Parathyroid adenoma (tissue), 2 donors: ENCODE data around the gene DNAI2.

Source experiments
- H2AFZ ChIP-seq: fragments of 300-600 bp; sonication (generic); one replicate; pipeline ENCODE4 v1.7.0; 2017; ENCODE audit warnings: antibody characterized with exemption, mild to moderate bottlenecking
- H3K27ac ChIP-seq: fragments of 300-600 bp; sonication (generic); one replicate; pipeline ENCODE4 v1.7.0; 2017
- H3K27me3 ChIP-seq: fragments of 300-600 bp; sonication (generic); one replicate; pipeline ENCODE4 v1.7.0; 2017; ENCODE audit warnings: low read length; ENCODE audit not compliant: control insufficient read depth, insufficient read depth
- H3K36me3 ChIP-seq: fragments of 300-600 bp; sonication (generic); one replicate; pipeline ENCODE4 v1.7.0; 2017; ENCODE audit warnings: low read length; ENCODE audit not compliant: control insufficient read depth, insufficient read depth
- H3K4me1 ChIP-seq: fragments of 300-600 bp; sonication (generic); one replicate; pipeline ENCODE4 v1.7.0; 2017; ENCODE audit warnings: control low read depth
- H3K4me2 ChIP-seq: fragments of 300-600 bp; sonication (generic); one replicate; pipeline ENCODE4 v1.7.0; 2017; ENCODE audit warnings: low read length
- H3K4me3 ChIP-seq: fragments of 300-600 bp; sonication (generic); one replicate; pipeline ENCODE4 v1.7.0; 2017; ENCODE audit warnings: low read depth, low read length
- H3K79me2 ChIP-seq: fragments of 300-600 bp; sonication (generic); one replicate; pipeline ENCODE4 v1.7.0; 2017; ENCODE audit warnings: control low read depth
- H3K9ac ChIP-seq: fragments of 300-600 bp; sonication (generic); one replicate; pipeline ENCODE4 v1.7.0; 2017; ENCODE audit warnings: mild to moderate bottlenecking
- H3K9me3 ChIP-seq: fragments of 300-600 bp; sonication (generic); one replicate; pipeline ENCODE4 v1.7.0; 2017; ENCODE audit warnings: low read length; ENCODE audit not compliant: control insufficient read depth
- TF ChIP-seq, protein P1 (sequence below): fragments of 300-600 bp; sonication (generic); IDR thresholded peaks from one replicate; pipeline ENCODE4 v1.7.0; 2017; ENCODE audit warnings: antibody characterized with exemption, mild to moderate bottlenecking
- donor health status: primary hyperparathyroidism.

The DNAI2 gene

DNA sequence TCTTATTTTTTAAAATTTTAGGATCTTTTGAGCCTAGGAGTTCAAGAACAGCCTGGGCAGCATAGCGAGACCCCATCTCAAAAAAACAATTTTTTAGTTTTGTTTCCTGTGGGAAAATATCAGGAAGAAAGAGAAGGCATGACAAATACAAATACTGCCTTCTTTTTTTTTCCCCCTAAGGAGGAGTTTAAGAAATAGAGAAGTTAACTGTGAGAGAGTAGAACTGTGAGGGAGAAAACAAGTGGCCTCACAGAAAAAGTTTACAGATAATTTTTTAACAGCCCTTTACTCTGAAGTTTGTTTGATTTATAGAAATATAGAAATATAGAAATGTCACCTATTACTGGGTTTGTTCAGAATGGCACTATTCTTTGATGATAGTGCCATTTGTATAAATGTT lies 39.5 kb upstream of the DNAI2 start:
- Histone ChIP-seq H3K36me3 (no peaks in the 10 kb centered on the region), H3K4me3 (no peak overlapping the region), H2AFZ (no peak overlapping the region), H3K9ac (no peak overlapping the region), H3K4me2 (no peak overlapping the region), H3K4me1 (no peaks in the 10 kb centered on the region), H3K79me2 (no peaks in the 10 kb centered on the region), H3K9me3 (no peaks in the 10 kb centered on the region), H3K27ac (no peak overlapping the region), H3K27me3 (no peaks in the 10 kb centered on the region)
- TF ChIP-seq, protein P1, sequence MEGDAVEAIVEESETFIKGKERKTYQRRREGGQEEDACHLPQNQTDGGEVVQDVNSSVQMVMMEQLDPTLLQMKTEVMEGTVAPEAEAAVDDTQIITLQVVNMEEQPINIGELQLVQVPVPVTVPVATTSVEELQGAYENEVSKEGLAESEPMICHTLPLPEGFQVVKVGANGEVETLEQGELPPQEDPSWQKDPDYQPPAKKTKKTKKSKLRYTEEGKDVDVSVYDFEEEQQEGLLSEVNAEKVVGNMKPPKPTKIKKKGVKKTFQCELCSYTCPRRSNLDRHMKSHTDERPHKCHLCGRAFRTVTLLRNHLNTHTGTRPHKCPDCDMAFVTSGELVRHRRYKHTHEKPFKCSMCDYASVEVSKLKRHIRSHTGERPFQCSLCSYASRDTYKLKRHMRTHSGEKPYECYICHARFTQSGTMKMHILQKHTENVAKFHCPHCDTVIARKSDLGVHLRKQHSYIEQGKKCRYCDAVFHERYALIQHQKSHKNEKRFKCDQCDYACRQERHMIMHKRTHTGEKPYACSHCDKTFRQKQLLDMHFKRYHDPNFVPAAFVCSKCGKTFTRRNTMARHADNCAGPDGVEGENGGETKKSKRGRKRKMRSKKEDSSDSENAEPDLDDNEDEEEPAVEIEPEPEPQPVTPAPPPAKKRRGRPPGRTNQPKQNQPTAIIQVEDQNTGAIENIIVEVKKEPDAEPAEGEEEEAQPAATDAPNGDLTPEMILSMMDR, result no peak

DNA sequence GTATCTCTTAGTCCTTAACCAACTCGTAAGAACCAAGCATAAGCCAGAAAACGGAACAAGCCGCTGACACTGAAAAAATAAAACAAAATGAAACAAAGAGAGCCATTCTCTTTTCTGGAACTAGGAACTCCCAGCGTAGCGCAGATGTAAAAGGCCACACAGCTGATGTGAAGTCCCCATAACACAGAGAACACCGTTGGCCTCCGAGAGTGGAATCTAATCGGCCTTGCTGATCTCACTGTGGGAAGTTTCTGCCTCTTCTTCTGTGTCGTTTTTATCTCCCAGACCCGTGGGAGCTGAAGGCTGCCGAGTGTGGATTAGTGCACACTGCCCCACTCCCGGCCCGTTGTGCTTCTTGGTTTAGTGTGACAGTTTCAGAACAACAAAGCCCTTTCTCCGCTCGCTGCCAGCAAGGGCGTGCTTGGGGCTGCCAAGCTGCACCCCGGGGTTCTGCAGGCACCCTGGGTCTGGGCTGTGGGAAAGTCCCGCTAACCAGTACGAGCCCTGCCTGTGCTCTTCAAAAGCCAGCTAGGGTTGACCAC lies 38.9 kb upstream of the DNAI2 start:
- Histone ChIP-seq H3K27ac (no peak overlapping the region), H3K9me3 (no peaks in the 10 kb centered on the region), H3K79me2 (no peaks in the 10 kb centered on the region), H3K4me2 (no peak overlapping the region), H3K4me1 (no peaks in the 10 kb centered on the region), H3K4me3 (no peak overlapping the region), H3K27me3 (no peaks in the 10 kb centered on the region), H3K36me3 (no peaks in the 10 kb centered on the region), H3K9ac (no peak overlapping the region), H2AFZ (no peak overlapping the region)
- TF ChIP-seq, protein P1, result no peak

DNA sequence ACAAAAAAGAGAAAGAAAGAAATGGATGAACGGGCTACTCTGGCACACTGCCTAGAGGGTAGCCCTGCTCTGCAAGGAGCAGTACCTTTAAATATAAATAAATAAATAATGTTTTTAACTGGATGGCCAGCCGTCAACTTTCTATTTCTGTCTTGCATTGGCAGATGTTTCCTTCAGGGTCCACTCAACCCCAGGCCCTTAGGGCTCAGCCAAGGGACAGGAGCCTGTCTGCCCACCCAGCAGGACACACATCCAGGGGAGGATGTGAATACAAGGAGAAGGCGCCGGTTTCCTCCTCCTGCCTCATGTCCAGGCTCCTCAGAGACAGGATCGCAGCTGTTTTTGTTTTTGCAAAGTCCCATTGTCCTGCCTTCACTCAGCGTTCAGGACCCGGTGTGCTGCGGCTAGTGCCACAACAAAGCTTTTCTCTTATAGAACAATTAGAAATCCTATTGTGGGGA lies 38.1 kb upstream of the DNAI2 start:
- H3K4me1 ChIP-seq, result no peaks in the 10 kb centered on the region
- no peak overlapping the region for H3K4me2 ChIP-seq
- H3K9ac ChIP-seq, result no peak overlapping the region
- no peaks in the 10 kb centered on the region for H3K9me3 ChIP-seq
- no peak overlapping the region for H3K4me3 ChIP-seq
- H2AFZ ChIP-seq, result no peak overlapping the region
- TF ChIP-seq, protein P1, result no peak
- H3K27ac ChIP-seq, result no peak overlapping the region
- no peaks in the 10 kb centered on the region for H3K79me2 ChIP-seq
- no peaks in the 10 kb centered on the region for H3K36me3 ChIP-seq
- H3K27me3 ChIP-seq, result no peaks in the 10 kb centered on the region

DNA sequence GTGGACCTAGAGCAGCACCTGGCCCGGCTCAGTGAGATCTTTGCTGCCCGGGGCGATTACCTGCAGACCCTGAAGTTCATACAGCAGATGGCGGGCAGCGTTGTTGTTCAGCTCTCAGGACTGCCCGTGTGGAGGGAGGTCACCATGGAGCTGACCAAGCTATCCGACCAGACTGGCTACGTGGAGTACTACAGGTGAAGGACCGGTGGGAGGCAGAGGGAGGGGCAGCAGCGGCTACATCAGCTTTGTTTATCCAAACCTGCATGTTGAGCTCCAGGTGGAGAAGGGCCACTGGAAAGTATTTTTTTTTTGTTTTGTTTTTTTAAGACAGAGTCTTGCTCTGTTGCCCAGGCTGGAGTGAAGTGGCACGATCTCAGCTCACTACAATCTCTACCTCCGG lies 36.7 kb upstream of the DNAI2 start:
- Histone ChIP-seq H3K4me1 (no peaks in the 10 kb centered on the region), H3K4me3 (no peak overlapping the region), H3K27me3 (no peaks in the 10 kb centered on the region), H3K9me3 (no peaks in the 10 kb centered on the region), H3K36me3 (no peaks in the 10 kb centered on the region), H3K79me2 (no peaks in the 10 kb centered on the region), H3K4me2 (no peak overlapping the region), H3K27ac (no peak overlapping the region), H3K9ac (no peak overlapping the region), H2AFZ (no peak overlapping the region)
- TF ChIP-seq, protein P1, result no peak

DNA sequence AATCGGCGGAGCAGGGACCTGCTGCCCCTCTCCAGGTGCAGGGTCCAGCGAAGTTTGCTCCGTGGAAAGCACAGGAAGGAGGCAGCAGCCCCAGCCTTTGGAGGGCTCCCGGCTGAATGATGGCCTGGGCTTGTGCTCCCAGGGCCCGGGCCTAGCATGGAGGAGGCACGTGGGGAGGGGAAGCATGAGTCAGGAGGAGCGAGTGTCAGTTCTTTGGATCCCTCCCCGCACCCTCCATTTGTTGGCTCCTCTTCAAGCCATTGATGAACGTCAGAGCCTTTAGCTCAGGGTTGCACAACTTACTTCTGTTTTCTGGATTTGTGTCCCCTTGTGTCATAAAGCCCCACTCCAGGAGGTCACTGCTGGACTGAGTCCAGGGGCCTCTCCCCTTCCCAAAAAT lies 34.9 kb upstream of the DNAI2 start:
- Histone ChIP-seq H3K4me3 (no peak overlapping the region), H3K4me1 (no peaks in the 10 kb centered on the region), H3K27ac (no peak overlapping the region), H2AFZ (no peak overlapping the region), H3K79me2 (no peaks in the 10 kb centered on the region), H3K36me3 (no peaks in the 10 kb centered on the region), H3K9ac (no peak overlapping the region), H3K4me2 (no peak overlapping the region), H3K9me3 (no peaks in the 10 kb centered on the region), H3K27me3 (no peaks in the 10 kb centered on the region)
- TF ChIP-seq, protein P1, result no peak
